GM23338 (cell line): ENCODE results near the gene PCSK5. TPM values are rescaled to one million over a fixed set of nuclear protein-coding genes. Genes with fewer than 3 reads are reported as not detected.

Experiments
- ATAC-seq: fragments of 200-7000 bp; cut with Tn5 transposase; 3 replicates; pipeline ENCODE4 v1.9.1; 2020
- DNase-seq: peaks from one replicate; pipeline ENCODE4 v3.0.0-alpha.2; 2015; ENCODE audit warnings: low spot score
- H2AFZ ChIP-seq: fragments of 200-600 bp; sonication (generic); 2 replicates; pipeline ENCODE4 v1.8.0; 2016; ENCODE audit warnings: antibody characterized with exemption, mild to moderate bottlenecking, moderate library complexity
- H3F3A ChIP-seq: fragments of 200-600 bp; sonication (generic); replicated peaks from 2 replicates; pipeline ENCODE4 v1.8.0; 2017; ENCODE audit warnings: antibody characterized with exemption, mixed run types, low read depth
- H3K27ac ChIP-seq: fragments of 200-600 bp; sonication (generic); 2 replicates; pipeline ENCODE4 v1.6.1; 2016; ENCODE audit warnings: low read depth
- H3K27me3 ChIP-seq: fragments of 200-600 bp; sonication (generic); 2 replicates; pipeline ENCODE4 v1.8.0; 2016; ENCODE audit warnings: mild to moderate bottlenecking, mixed run types, moderate library complexity; ENCODE audit not compliant: insufficient read depth
- H3K36me3 ChIP-seq: fragments of 200-600 bp; sonication (generic); 2 replicates; pipeline ENCODE4 v1.8.0; 2016; ENCODE audit warnings: mild to moderate bottlenecking; ENCODE audit not compliant: insufficient read depth
- H3K4me1 ChIP-seq: fragments of 200-600 bp; sonication (generic); 2 replicates; pipeline ENCODE4 v1.8.0; 2016; ENCODE audit warnings: mild to moderate bottlenecking, moderate library complexity; ENCODE audit not compliant: insufficient read depth
- H3K4me2 ChIP-seq: fragments of 200-600 bp; sonication (generic); 2 replicates; pipeline ENCODE4 v1.7.1; 2017; ENCODE audit warnings: mixed run types
- H3K4me3 ChIP-seq: fragments of 200-600 bp; sonication (generic); 2 replicates; pipeline ENCODE4 v1.6.1; 2016; ENCODE audit warnings: mixed run types
- H3K79me2 ChIP-seq: fragments of 200-600 bp; sonication (generic); replicated peaks from 2 replicates; pipeline ENCODE4 v1.8.0; 2017; ENCODE audit warnings: mild to moderate bottlenecking; ENCODE audit not compliant: insufficient read depth
- H3K9me2 ChIP-seq: fragments of 200-600 bp; sonication (generic); 2 replicates; pipeline ENCODE4 v1.8.0; 2017; ENCODE audit not compliant: insufficient read depth
- H4K20me1 ChIP-seq: fragments of 200-600 bp; sonication (generic); replicated peaks from 2 replicates; pipeline ENCODE4 v1.8.0; 2017; ENCODE audit warnings: mild to moderate bottlenecking; ENCODE audit not compliant: insufficient read depth
- H3K27ac Mint-ChIP-seq: 2 replicates; pipeline ENCODE4 v1.8.0; 2020; ENCODE audit warnings: inconsistent platforms, mild to moderate bottlenecking, moderate library complexity, mixed read lengths
- H3K27me3 Mint-ChIP-seq: 3 replicates; pipeline ENCODE4 v1.8.0; 2022; ENCODE audit warnings: low read depth, mild to moderate bottlenecking, moderate library complexity, mixed read lengths, inconsistent platforms; ENCODE audit not compliant: insufficient read depth, poor library complexity
- H3K36me3 Mint-ChIP-seq: 3 replicates; pipeline ENCODE4 v1.8.0; 2021; ENCODE audit warnings: low read depth, mild to moderate bottlenecking, inconsistent platforms, moderate library complexity, mixed read lengths
- H3K4me1 Mint-ChIP-seq: 3 replicates; pipeline ENCODE4 v1.8.0; 2020; ENCODE audit warnings: mild to moderate bottlenecking, inconsistent platforms, mixed read lengths
- H3K4me3 Mint-ChIP-seq: 3 replicates; pipeline ENCODE4 v1.8.0; 2021; ENCODE audit warnings: moderate library complexity, mild to moderate bottlenecking, inconsistent platforms, mixed read lengths
- H3K9me3 Mint-ChIP-seq: 3 replicates; pipeline ENCODE4 v1.8.0; 2020; ENCODE audit warnings: moderate library complexity, mild to moderate bottlenecking, inconsistent platforms, mixed read lengths
- CREB1 ChIP-seq: fragments of 250-450 bp; sonication (Bioruptor Pico); IDR thresholded peaks from 2 replicates; pipeline ENCODE4 v1.5.0; 2020; ENCODE audit warnings: low read depth, mild to moderate bottlenecking, moderate library complexity
- EZH2 ChIP-seq: fragments of 200-600 bp; sonication (generic); IDR thresholded peaks from one replicate; pipeline ENCODE4 v1.8.0; 2017; ENCODE audit warnings: antibody characterized with exemption, mild to moderate bottlenecking, low read depth; ENCODE audit not compliant: unreplicated experiment
- EZH2phosphoT487 ChIP-seq: fragments of 200-600 bp; sonication (generic); IDR thresholded peaks from one replicate; pipeline ENCODE4 v1.8.1; 2018; ENCODE audit warnings: antibody characterized with exemption; ENCODE audit not compliant: unreplicated experiment
- JUNB ChIP-seq: IDR thresholded peaks from one replicate; pipeline ENCODE4 v1.6.1; 2016; ENCODE audit warnings: antibody characterized with exemption; ENCODE audit not compliant: unreplicated experiment
- NANOG ChIP-seq: IDR thresholded peaks from 2 replicates; pipeline ENCODE4 v1.6.1; 2016; ENCODE audit warnings: antibody characterized with exemption, borderline replicate concordance
- POLR2AphosphoS5 ChIP-seq: IDR thresholded peaks from 2 replicates; pipeline ENCODE4 v1.6.1; 2016; ENCODE audit warnings: antibody characterized with exemption, low read depth
- REST ChIP-seq: IDR thresholded peaks from one replicate; pipeline ENCODE4 v1.6.1; 2018; ENCODE audit warnings: antibody characterized with exemption; ENCODE audit not compliant: unreplicated experiment
- STAT1 ChIP-seq: IDR thresholded peaks from one replicate; pipeline ENCODE4 v1.6.1; 2016; ENCODE audit warnings: antibody characterized with exemption; ENCODE audit not compliant: unreplicated experiment
- ZNF114 ChIP-seq: fragments of 250-450 bp; sonication (Bioruptor Pico); IDR thresholded peaks from 2 replicates; pipeline ENCODE4 v1.5.0; 2020; ENCODE audit warnings: mild to moderate bottlenecking, moderate library complexity
- ZNF331 ChIP-seq: fragments of 250-450 bp; sonication (Bioruptor Pico); IDR thresholded peaks from 2 replicates; pipeline ENCODE4 v1.5.0; 2020; ENCODE audit warnings: low read depth, mild to moderate bottlenecking, moderate library complexity
- polyA plus RNA-seq: library from polyadenylated mRNA; unstranded; fragments of >200 nt; fragmentation: Nextera tagmentation; extraction: Ambion mirVana; gene quantifications from 2 replicates; pipeline ENCODE4 v1.2.1, GENCODE V29; 2016
- total RNA-seq: library from RNA; depleted of rRNA; stranded (reverse); fragments of >200 nt; shearing (Covaris generic); gene quantifications from 2 replicates; pipeline ENCODE4 v1.2.3, GENCODE V29; 2014
- TF ChIP-seq, protein P1 (sequence below): IDR thresholded peaks from 2 replicates; pipeline ENCODE4 v1.6.1; 2016; ENCODE audit warnings: antibody characterized with exemption
- TF ChIP-seq, protein P2 (sequence below), 2 experiments: fragments of 200-600 bp in 1 of 2; sonication (generic) in 1 of 2; conservative IDR thresholded peaks; 2 replicates each; pipeline versions ENCODE4 v1.5.1 to v1.6.1; 2016 to 2017; ENCODE audit warnings: antibody characterized with exemption in 2 of 2, low read depth in 2 of 2, mild to moderate bottlenecking in 2 of 2, moderate library complexity in 1 of 2
- TF ChIP-seq, protein P3 (sequence below): fragments of 250-450 bp; sonication (Bioruptor Pico); IDR thresholded peaks from 2 replicates; pipeline ENCODE4 v1.5.0; 2020; ENCODE audit warnings: mild to moderate bottlenecking, moderate library complexity

The PCSK5 gene
- total and polyA plus RNA-seq, 2 experiments from 2014 or later: 12.3 to 34.8 TPM

DNA sequence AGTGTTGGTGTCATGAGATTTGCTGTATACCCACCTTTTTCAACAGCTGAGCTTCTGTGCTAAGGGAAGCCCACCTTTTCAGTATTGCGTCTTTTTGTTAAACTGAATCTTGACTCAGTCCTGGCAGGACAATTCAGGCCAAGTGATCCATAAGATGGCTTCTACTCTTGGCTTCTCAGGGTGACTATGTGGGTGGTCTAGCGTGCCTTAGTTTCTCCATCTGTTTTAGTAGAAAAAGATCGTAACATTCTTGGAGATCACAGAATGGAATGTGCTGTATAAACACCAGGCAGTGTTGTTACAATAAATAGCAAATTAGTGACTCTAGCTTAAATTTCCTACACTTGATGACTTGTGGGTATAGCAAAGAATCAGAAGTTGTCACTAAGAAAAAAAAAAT is 66.6 kb downstream of the PCSK5 start:
- peaks cover 27% of the 10 kb centered on the region for H3K4me1 Mint-ChIP-seq
- Histone ChIP-seq H4K20me1 (peaks cover 3% of the 10 kb centered on the region; the same call in 1 of the 2 replicates), H3F3A (no peaks in the 10 kb centered on the region), H3K4me2 (no peak overlapping the region), H3K27me3 (no peaks in the 10 kb centered on the region), H3K27ac (no peak overlapping the region), H3K4me3 (no peak overlapping the region), H3K36me3 (no peaks in the 10 kb centered on the region), H3K4me1 (peaks cover 12% of the 10 kb centered on the region), H3K9me2 (peaks cover 9% of the 10 kb centered on the region; the same call in 1 of the 2 replicates), H2AFZ (no peak overlapping the region), H3K79me2 (peaks cover 57% of the 10 kb centered on the region)
- H3K27me3 Mint-ChIP-seq: peaks cover 7% of the 10 kb centered on the region
- H3K36me3 Mint-ChIP-seq: no peaks in the 10 kb centered on the region; the same call in 2 of the 3 replicates
- TF ChIP-seq, protein P1, sequence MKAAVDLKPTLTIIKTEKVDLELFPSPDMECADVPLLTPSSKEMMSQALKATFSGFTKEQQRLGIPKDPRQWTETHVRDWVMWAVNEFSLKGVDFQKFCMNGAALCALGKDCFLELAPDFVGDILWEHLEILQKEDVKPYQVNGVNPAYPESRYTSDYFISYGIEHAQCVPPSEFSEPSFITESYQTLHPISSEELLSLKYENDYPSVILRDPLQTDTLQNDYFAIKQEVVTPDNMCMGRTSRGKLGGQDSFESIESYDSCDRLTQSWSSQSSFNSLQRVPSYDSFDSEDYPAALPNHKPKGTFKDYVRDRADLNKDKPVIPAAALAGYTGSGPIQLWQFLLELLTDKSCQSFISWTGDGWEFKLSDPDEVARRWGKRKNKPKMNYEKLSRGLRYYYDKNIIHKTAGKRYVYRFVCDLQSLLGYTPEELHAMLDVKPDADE: no peak
- TF ChIP-seq, protein P2, sequence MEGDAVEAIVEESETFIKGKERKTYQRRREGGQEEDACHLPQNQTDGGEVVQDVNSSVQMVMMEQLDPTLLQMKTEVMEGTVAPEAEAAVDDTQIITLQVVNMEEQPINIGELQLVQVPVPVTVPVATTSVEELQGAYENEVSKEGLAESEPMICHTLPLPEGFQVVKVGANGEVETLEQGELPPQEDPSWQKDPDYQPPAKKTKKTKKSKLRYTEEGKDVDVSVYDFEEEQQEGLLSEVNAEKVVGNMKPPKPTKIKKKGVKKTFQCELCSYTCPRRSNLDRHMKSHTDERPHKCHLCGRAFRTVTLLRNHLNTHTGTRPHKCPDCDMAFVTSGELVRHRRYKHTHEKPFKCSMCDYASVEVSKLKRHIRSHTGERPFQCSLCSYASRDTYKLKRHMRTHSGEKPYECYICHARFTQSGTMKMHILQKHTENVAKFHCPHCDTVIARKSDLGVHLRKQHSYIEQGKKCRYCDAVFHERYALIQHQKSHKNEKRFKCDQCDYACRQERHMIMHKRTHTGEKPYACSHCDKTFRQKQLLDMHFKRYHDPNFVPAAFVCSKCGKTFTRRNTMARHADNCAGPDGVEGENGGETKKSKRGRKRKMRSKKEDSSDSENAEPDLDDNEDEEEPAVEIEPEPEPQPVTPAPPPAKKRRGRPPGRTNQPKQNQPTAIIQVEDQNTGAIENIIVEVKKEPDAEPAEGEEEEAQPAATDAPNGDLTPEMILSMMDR (conservative IDR thresholded peaks at IDR 0.05; ENCODE audit: low read depth in 2 of 2): no peak
- TF ChIP-seq REST (no peak), EZH2phosphoT487 (no peak), ZNF114 (CRISPR knock-in tag) (no peak), POLR2AphosphoS5 (no peak), NANOG (no peak), STAT1 (no peak), ZNF331 (CRISPR knock-in tag) (no peak), JUNB (no peak), CREB1 (CRISPR knock-in tag) (no peak), EZH2 (no peak)
- TF ChIP-seq, protein P3, sequence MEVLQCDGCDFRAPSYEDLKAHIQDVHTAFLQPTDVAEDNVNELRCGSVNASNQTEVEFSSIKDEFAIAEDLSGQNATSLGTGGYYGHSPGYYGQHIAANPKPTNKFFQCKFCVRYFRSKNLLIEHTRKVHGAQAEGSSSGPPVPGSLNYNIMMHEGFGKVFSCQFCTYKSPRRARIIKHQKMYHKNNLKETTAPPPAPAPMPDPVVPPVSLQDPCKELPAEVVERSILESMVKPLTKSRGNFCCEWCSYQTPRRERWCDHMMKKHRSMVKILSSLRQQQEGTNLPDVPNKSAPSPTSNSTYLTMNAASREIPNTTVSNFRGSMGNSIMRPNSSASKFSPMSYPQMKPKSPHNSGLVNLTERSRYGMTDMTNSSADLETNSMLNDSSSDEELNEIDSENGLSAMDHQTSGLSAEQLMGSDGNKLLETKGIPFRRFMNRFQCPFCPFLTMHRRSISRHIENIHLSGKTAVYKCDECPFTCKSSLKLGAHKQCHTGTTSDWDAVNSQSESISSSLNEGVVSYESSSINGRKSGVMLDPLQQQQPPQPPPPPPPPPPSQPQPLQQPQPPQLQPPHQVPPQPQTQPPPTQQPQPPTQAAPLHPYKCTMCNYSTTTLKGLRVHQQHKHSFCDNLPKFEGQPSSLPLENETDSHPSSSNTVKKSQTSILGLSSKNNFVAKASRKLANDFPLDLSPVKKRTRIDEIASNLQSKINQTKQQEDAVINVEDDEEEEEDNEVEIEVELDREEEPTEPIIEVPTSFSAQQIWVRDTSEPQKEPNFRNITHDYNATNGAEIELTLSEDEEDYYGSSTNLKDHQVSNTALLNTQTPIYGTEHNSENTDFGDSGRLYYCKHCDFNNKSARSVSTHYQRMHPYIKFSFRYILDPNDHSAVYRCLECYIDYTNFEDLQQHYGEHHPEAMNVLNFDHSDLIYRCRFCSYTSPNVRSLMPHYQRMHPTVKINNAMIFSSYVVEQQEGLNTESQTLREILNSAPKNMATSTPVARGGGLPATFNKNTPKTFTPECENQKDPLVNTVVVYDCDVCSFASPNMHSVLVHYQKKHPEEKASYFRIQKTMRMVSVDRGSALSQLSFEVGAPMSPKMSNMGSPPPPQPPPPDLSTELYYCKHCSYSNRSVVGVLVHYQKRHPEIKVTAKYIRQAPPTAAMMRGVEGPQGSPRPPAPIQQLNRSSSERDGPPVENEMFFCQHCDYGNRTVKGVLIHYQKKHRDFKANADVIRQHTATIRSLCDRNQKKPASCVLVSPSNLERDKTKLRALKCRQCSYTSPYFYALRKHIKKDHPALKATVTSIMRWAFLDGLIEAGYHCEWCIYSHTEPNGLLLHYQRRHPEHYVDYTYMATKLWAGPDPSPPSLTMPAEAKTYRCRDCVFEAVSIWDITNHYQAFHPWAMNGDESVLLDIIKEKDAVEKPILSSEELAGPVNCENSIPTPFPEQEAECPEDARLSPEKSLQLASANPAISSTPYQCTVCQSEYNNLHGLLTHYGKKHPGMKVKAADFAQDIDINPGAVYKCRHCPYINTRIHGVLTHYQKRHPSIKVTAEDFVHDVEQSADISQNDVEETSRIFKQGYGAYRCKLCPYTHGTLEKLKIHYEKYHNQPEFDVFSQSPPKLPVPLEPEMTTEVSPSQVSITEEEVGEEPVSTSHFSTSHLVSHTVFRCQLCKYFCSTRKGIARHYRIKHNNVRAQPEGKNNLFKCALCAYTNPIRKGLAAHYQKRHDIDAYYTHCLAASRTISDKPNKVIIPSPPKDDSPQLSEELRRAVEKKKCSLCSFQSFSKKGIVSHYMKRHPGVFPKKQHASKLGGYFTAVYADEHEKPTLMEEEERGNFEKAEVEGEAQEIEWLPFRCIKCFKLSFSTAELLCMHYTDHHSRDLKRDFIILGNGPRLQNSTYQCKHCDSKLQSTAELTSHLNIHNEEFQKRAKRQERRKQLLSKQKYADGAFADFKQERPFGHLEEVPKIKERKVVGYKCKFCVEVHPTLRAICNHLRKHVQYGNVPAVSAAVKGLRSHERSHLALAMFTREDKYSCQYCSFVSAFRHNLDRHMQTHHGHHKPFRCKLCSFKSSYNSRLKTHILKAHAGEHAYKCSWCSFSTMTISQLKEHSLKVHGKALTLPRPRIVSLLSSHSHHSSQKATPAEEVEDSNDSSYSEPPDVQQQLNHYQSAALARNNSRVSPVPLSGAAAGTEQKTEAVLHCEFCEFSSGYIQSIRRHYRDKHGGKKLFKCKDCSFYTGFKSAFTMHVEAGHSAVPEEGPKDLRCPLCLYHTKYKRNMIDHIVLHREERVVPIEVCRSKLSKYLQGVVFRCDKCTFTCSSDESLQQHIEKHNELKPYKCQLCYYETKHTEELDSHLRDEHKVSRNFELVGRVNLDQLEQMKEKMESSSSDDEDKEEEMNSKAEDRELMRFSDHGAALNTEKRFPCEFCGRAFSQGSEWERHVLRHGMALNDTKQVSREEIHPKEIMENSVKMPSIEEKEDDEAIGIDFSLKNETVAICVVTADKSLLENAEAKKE (CRISPR knock-in tag): no peak
- no peak overlapping the region for H3K4me3 Mint-ChIP-seq
- no peak overlapping the region for H3K27ac Mint-ChIP-seq
- no peaks in the 10 kb centered on the region for H3K9me3 Mint-ChIP-seq
- no peak for ATAC-seq
- DNase-seq: no peak
